Measurements from ENCODE around the gene AGAP1.

GRCh38 chr2:235808366-235808765 is 314.5 kb downstream of the AGAP1 start:
- TF ChIP-seq, protein P1, sequence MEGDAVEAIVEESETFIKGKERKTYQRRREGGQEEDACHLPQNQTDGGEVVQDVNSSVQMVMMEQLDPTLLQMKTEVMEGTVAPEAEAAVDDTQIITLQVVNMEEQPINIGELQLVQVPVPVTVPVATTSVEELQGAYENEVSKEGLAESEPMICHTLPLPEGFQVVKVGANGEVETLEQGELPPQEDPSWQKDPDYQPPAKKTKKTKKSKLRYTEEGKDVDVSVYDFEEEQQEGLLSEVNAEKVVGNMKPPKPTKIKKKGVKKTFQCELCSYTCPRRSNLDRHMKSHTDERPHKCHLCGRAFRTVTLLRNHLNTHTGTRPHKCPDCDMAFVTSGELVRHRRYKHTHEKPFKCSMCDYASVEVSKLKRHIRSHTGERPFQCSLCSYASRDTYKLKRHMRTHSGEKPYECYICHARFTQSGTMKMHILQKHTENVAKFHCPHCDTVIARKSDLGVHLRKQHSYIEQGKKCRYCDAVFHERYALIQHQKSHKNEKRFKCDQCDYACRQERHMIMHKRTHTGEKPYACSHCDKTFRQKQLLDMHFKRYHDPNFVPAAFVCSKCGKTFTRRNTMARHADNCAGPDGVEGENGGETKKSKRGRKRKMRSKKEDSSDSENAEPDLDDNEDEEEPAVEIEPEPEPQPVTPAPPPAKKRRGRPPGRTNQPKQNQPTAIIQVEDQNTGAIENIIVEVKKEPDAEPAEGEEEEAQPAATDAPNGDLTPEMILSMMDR (IDR thresholded peaks at IDR 0.05): no peak
- no peak for TF ChIP-seq EP300 (IDR thresholded peaks at IDR 0.05)
- no peak for TF ChIP-seq POLR2AphosphoS5 (IDR thresholded peaks at IDR 0.05)
